Transverse colon (tissue), 3 donors: ENCODE results near the gene GNAQ.

Experiments used
- CTCF ChIP-seq, 5 experiments: fragments of 200-600 bp in 3 of 5; fragments of 450-650 bp in 2 of 5; sonication (generic) in 3 of 5; IDR thresholded peaks; 1 replicate in 2 of 5; 2 replicates in 3 of 5; pipeline ENCODE4 v1.5.1; 2016 to 2017; ENCODE audit warnings: antibody characterized with exemption in 5 of 5, inconsistent platforms in 3 of 5, mild to moderate bottlenecking in 2 of 5, moderate library complexity in 1 of 5
- EP300 ChIP-seq: sonication (generic); formaldehyde crosslinking; IDR thresholded peaks from one replicate; pipeline ENCODE4 v1.6.1; 2017; ENCODE audit warnings: antibody characterized with exemption, low read depth
- POLR2A ChIP-seq: fragments of 450-650 bp; IDR thresholded peaks from one replicate; pipeline ENCODE4 v1.6.1; 2016; ENCODE audit warnings: antibody characterized with exemption, mild to moderate bottlenecking, moderate library complexity

DNA sequence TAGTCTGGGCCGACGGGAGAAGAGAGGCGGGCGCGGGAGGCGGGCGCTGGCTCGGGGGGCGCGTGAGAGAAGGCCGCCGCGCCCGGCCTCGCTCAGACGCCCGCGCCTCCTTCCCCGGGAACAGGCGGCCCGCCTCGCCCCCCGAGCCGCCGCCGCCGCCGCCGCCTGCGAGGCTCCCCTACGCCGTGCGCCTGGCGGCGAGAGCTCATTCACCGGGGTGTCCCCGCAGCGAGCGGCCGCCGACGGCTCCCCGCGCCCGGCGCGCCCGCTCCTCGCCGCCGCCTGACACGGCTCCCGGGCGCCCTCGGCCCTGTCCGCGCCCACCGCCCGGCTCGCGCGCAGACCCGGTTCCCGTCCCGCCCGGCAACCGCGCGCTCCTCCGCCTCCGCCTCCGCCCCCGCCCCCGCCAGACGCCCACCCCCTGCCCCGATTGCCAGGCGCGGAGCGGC is at the start of gene GNAQ:
- TF ChIP-seq POLR2A (no peak), CTCF (IDR thresholded peaks at IDR 0.05) (no peak), EP300 (no peak)
